Hematopoietic multipotent progenitor cell treated with erythropoietin and hydrocortisone succinate and interleukin-3 and kit ligand, for 17 days (in vitro differentiated cells): ENCODE measurements around the gene KCNMA1.

Experiments used
- DNase-seq: peaks from one replicate; pipeline ENCODE4 v3.0.0-alpha.2; 2015; ENCODE audit warnings: low spot score

The KCNMA1 gene

GRCh38 chr10:77300682-77301302, 336.8 kb downstream of the KCNMA1 start:
- no peak for DNase-seq

- no peak for DNase-seq
These were observed 338.3 kb downstream of the KCNMA1 start for GRCh38 chr10:77299320-77299719.

- DNase-seq = no peak
These were observed 340.2 kb downstream of the KCNMA1 start for GRCh38 chr10:77297393-77297739.

GRCh38 chr10:77296534-77297392, 340.8 kb downstream of the KCNMA1 start:
- no peak for DNase-seq

- no peak for DNase-seq
These were observed 343.8 kb downstream of the KCNMA1 start for GRCh38 chr10:77293773-77294172.

GRCh38 chr10:77293347-77293746, 344.3 kb downstream of the KCNMA1 start:
- no peak for DNase-seq

- DNase-seq = no peak
These were observed 345.8 kb downstream of the KCNMA1 start for GRCh38 chr10:77291596-77292505.

GRCh38 chr10:77290528-77291155, 347.0 kb downstream of the KCNMA1 start:
- DNase-seq = no peak

- no peak for DNase-seq
These were observed 347.8 kb downstream of the KCNMA1 start for GRCh38 chr10:77289790-77290189.

GRCh38 chr10:77289027-77289501, 348.5 kb downstream of the KCNMA1 start:
- DNase-seq = no peak

- DNase-seq = no peak
These were observed 349.9 kb downstream of the KCNMA1 start for GRCh38 chr10:77287647-77288120.

- no peak for DNase-seq
These were observed 350.8 kb downstream of the KCNMA1 start for GRCh38 chr10:77286531-77287508.

GRCh38 chr10:77285529-77286182, 352.0 kb downstream of the KCNMA1 start:
- DNase-seq = no peak

- DNase-seq = no peak
These were observed 352.8 kb downstream of the KCNMA1 start for GRCh38 chr10:77284797-77285196.

- DNase-seq = no peak
These were observed 354.3 kb downstream of the KCNMA1 start for GRCh38 chr10:77283326-77283725.

- no peak for DNase-seq
These were observed 355.4 kb downstream of the KCNMA1 start for GRCh38 chr10:77282163-77282562.

- DNase-seq = no peak
These were observed 355.9 kb downstream of the KCNMA1 start for GRCh38 chr10:77281719-77282118.

GRCh38 chr10:77279207-77279606, 358.4 kb downstream of the KCNMA1 start:
- DNase-seq = no peak

- no peak for DNase-seq
These were observed 363.4 kb downstream of the KCNMA1 start for GRCh38 chr10:77274046-77274795.
